Testis (tissue), 2 donors: Measurements from ENCODE around the gene FUT9.

Source experiments
- CTCF ChIP-seq, 3 experiments: fragments of 450-650 bp in 2 of 3; fragments of 200-600 bp in 1 of 3; sonication (generic) in 1 of 3; IDR thresholded peaks; one replicate each; pipeline ENCODE4 v1.5.1; 2016 to 2019; ENCODE audit warnings: antibody characterized with exemption in 3 of 3, mild to moderate bottlenecking in 2 of 3, moderate library complexity in 1 of 3
- POLR2A ChIP-seq: fragments of 450-650 bp; IDR thresholded peaks from one replicate; pipeline ENCODE4 v1.6.1; 2017; ENCODE audit warnings: antibody characterized with exemption, mild to moderate bottlenecking, moderate library complexity

GRCh38 chr6:95967594-95967993, 48.2 kb upstream of the FUT9 start:
- TF ChIP-seq CTCF (IDR thresholded peaks at IDR 0.05) = no peak
- TF ChIP-seq POLR2A = no peak
